ENCODE results near the gene ZP3.
"Not testable (repeated sequence)": the region's sequence is repeated elsewhere in the genome, so short reads cannot be mapped to it uniquely, and the experiment has no call there.

The ZP3 gene

DNA sequence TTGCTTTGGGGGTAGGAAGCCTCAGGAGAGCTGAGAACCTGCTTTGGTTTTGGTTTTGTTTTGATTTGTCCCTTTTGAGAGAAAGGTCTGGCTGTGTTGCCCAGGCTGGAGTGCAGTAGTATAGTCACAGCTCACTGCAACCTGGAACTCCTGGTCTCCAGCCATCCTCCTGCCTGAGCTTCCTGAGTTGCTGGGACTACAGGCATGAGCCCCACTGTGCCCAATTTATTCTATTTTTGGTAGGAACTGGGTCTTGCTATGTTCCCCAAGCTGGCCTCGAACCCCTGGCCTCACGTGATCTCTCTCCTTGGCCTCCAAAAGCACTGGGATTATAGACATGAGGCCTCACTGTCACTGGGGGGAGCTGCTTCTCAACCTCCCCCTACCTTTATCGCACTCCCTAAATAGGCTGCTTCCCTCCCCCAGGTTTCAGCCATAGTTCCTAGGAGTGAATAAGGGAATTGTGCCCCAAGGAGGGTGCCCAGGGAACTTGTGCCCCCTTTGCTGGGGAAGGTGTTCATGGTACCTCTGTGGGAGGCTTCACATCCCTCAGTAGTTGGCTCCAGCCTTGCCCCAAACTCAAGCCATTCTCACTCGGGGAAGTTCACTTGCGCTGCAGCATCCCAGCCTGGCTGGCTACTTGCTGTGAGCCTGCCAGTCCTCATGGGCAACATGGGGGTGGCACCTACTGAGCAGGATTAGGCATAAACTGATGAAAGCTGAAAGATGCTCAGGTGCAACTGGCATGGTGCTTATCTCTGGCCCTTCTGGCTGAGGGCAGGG lies 18.1 kb downstream of the ZP3 start:
- DNase-seq, result not testable (repeated sequence)

GRCh38 chr7:76443846-76444245 lies 19.1 kb downstream of the ZP3 start:
- not testable (repeated sequence) for DNase-seq

- peak; percentile 87 for DNase-seq
Measured at GRCh38 chr7:76445577-76446008, 20.8 kb downstream of the ZP3 start.

- not testable (repeated sequence) for DNase-seq
Measured at GRCh38 chr7:76457017-76457416, 32.3 kb downstream of the ZP3 start.

GRCh38 chr7:76458504-76458903 lies 33.8 kb downstream of the ZP3 start:
- not testable (repeated sequence) for DNase-seq

- DNase-seq, result not testable (repeated sequence)
Measured at GRCh38 chr7:76460767-76461166, 36.0 kb downstream of the ZP3 start.

DNA sequence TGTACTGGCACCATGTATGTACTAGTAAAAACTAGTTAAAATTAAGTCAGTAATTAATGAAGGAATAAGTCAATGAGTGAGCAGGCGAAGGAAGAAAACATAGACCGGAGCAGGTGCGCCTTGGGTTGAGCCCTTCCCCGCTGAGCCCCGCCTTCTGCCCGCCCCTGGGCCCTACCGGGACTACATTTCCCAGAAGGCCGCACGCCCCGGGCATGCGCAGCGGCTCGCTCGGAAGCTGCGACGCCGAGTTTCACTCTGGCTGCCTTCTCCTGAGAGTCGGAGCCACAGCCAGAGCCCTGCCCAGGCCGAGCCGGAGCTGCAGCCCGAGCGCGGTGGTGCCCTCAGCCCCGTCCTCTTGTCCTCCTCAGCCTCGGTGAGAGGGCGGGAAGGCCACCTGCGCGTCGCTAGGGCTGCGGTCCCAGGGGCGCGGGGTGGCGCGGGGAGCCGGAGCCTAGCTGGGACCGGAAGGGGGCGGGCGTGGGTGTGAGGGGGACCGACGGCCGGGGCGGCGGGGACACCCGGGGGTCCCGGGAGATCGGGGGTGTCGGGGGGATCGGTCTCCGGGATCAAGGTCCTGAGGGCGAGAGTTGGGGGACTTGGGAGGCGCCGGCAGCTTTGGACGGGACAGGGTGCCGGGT lies 36.8 kb downstream of the ZP3 start, which contains the start of gene DTX2:
Gene DTX2 (plus strand): TSS at position 246 of the 638 bp plus-strand sequence. CDS start 18,801 bp downstream, outside the sequence.
- DNase-seq, result not testable (repeated sequence)

DNA sequence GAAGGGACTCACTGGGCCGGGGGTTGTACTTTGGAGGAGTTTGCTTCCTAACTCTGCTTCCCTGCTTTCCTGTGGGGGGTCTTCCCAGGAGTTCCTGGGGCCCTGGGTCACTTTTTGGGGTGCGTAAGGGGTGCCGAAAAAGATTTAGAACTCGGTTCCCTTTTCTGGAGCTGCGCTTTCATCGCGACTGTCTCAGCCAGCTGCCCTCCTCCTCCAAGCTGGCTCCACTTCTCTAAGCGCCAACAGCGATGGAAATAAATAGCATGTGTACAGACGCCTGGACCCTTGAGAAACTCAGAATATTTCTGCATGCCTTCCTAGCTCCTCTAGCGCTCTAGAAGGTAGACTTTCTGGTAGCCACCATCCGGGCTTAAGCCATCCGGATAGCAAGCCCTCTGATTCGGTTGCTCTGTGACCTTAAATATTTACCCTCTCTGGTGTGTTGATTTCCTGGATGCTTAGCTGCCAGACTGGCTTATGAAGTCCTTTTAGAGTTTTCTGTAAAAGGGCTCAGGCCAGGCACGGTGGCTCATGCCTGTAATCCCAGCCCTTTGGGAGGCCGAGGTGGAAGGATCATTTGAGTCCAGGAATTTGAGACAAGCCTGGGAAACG lies 37.6 kb downstream of the ZP3 start:
- not testable (repeated sequence) for DNase-seq

GRCh38 chr7:76464959-76465358 lies 40.2 kb downstream of the ZP3 start:
- DNase-seq, result not testable (repeated sequence)

- DNase-seq, result not testable (repeated sequence)
Measured at GRCh38 chr7:76465950-76466349, 41.2 kb downstream of the ZP3 start.

DNA sequence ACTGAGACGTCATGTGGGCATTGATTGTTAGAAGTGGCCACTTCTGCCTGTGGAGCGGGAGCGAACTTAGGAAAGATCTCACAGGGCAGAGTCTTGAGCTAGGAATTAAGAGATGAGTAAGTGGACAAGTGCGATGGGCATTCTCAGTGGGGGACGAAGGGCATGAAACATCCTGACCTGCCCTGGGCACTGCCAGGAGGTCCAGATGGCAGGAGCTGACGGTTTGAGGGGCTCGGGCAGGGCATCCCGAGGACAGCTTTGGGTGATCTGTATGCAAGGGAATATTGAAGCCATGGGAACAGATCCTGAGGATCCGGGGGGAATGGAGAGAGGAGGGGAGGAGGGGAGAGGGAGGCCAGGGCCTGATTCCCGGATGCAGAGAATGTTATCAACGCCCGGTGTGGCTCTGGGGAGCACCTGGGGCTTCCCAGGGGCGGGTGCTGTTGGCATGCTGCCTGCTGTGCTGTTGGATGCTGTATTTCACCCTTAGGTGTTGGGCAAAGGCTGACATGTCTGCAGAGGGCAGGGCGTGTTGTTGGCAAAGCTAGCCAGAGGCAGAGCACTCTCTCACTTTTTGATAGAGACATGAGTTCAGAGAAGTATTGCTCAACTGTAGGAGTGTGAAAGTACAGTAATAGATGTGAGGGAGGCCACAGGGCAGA lies 43.1 kb downstream of the ZP3 start:
- not testable (repeated sequence) for DNase-seq

GRCh38 chr7:76471556-76472221 lies 46.9 kb downstream of the ZP3 start:
- not testable (repeated sequence) for DNase-seq

GRCh38 chr7:76473097-76473496 lies 48.3 kb downstream of the ZP3 start:
- DNase-seq, result not testable (repeated sequence)

DNA sequence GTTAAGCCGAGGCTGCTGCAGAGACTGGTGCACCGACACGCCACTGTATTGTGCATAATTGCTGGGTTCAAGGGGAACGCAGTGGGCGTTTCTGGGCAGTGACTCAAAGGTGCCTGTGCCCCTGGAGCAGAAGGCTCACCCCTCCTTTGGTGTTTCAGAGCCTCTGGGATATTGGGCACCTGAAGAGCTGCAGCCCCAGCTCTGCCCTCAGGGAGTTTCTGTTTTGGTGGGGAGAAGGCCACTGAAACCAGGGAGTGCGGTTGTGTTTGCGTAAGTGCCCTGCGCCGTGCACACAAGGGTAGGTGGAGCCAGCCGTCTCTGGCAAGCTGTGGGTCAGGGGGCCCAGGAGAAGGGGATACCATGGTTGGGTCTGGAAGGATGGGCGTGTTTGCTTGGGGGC lies 51.5 kb downstream of the ZP3 start:
- DNase-seq, result not testable (repeated sequence)

DNA sequence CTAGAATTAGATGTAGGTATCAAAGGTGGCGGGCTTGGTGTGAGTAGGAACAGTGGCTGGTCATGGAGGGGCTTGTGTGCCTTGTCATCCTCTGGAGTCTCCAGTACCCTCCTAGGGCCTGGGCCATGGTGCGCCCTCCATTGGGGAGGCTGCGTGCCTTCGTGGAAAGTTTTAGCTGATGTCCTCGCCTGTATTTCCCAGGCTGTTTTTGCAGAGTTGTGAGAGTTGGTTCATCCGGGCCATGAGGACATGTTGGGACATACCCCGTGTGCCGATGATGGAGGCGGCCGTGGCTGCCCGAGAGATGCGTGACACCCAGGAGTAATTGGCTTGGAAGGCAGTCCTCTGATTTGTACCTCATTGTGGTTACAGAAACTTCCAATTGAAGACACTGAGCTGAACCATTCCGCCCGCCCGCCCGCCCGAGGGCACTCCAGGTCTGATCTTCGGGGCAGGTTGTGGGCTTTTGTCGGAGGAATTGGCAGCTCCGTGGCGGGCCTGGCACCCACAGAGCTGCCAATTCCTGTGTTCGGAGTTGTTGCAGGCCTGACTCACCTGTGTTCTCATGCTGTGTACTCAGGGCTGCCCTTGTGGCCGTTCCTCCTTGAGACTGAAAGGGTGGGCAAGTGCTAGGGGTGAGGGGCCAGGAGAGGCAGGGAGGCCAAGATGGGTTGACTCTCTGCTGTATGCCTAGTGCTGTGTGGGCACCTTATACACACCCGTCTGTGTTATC lies 52.2 kb downstream of the ZP3 start:
- not testable (repeated sequence) for DNase-seq

GRCh38 chr7:76479628-76480027 lies 54.9 kb downstream of the ZP3 start:
- not testable (repeated sequence) for DNase-seq

GRCh38 chr7:76480403-76481253 lies 55.9 kb downstream of the ZP3 start:
- not testable (repeated sequence) for DNase-seq

DNA sequence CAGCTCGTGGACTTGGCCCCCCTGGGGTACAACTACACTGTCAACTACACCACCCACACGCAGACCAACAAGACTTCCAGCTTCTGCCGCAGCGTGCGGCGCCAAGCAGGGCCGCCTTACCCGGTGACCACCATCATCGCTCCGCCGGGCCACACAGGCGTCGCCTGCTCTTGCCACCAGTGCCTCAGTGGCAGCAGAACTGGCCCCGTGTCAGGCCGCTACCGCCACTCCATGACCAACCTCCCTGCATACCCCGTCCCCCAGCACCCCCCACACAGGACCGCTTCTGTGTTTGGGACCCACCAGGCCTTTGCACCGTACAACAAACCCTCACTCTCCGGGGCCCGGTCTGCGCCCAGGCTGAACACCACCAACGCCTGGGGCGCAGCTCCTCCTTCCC lies 57.9 kb downstream of the ZP3 start:
- DNase-seq, result not testable (repeated sequence)

- DNase-seq, result not testable (repeated sequence)
Measured at GRCh38 chr7:76483081-76483480, 58.3 kb downstream of the ZP3 start.

DNA sequence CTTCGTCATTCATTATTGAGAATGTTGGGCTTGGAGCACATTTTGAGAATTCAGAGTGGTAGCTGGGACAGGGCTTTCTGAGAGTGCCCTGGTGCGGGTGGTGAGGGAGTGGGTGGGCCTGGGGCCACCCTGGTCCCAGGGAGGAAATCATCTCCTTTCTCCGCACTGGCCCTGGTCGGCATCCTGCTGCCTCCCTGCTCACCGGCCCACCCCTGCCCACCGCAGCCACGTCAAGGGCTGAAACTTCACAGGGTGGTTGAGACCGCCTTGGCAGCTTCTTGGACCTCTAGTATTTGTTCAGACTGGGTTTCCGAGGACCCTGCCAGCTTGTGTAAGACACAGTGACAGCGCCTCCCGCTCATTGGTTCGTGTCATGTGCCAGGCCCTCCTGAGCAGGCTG lies 59.7 kb downstream of the ZP3 start:
- DNase-seq, result not testable (repeated sequence)
